Measurements from ENCODE around the gene NOVA2. TPM values are rescaled to one million over a fixed set of nuclear protein-coding genes. Genes with fewer than 3 reads are reported as not detected.

NOVA2 gene
- total RNA-seq, 1 donor from 2014 or later, result not detected

DNA sequence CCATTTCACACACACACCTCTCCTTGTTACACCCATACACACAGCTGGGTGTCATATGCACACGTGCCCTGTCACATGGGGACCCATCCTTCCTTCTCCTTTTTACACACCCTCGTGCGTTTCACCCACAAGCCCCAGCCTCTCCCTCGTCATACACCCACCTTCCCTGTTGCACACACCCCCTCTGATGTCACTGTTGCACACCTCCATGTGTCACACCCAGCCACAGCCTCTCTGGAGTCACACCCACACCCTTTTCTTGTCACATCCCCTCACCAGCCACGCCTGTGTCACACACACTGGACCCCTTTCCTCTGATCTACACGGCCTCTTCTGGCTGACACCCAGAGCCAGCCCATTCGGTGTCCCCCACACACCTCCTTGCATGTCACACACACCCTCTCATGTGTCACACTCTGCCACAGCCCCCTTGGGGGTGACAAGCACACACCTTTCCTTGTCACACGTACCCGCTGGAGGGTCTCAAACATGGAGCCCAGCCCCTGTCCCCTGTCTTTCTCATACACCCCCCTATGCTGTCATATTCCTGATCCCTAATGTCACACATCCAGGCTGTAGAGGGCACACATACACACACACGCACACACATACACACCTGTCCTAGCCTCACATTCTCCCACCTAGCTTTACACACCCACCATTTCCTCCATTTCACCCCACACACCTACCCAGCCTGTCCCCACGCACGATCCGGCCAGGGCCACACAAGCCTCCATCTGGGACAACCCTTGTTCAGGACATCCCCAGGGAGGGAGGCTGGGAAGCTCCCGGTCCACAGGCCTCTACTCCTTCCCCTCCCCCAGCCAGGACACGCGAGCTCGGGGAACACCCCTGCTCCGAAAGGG, 1.4 kb downstream of the NOVA2 start:
- TF ChIP-seq, protein P1, sequence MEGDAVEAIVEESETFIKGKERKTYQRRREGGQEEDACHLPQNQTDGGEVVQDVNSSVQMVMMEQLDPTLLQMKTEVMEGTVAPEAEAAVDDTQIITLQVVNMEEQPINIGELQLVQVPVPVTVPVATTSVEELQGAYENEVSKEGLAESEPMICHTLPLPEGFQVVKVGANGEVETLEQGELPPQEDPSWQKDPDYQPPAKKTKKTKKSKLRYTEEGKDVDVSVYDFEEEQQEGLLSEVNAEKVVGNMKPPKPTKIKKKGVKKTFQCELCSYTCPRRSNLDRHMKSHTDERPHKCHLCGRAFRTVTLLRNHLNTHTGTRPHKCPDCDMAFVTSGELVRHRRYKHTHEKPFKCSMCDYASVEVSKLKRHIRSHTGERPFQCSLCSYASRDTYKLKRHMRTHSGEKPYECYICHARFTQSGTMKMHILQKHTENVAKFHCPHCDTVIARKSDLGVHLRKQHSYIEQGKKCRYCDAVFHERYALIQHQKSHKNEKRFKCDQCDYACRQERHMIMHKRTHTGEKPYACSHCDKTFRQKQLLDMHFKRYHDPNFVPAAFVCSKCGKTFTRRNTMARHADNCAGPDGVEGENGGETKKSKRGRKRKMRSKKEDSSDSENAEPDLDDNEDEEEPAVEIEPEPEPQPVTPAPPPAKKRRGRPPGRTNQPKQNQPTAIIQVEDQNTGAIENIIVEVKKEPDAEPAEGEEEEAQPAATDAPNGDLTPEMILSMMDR (IDR thresholded peaks at IDR 0.05), result no peak
- CTCF ChIA-PET, result interaction anchor here (1.2 to 1.8 kb wide), 2 partner anchors 45 to 56 kb away, joined by 3 to 4 read pairs; no protein-coding TSS in a partner anchor
- Mint-ChIP-seq H3K36me3 (ENCODE audit: low read depth) (no peaks in the 10 kb centered on the region), H3K4me3 (peak overlapping the region; percentile 49), H3K27me3 (peaks cover 72% of the 10 kb centered on the region), H3K9me3 (no peaks in the 10 kb centered on the region), H3K27ac (peak overlapping the region; percentile 0), H3K4me1 (peaks cover 19% of the 10 kb centered on the region)
- DNase-seq (no peak), ATAC-seq (ENCODE audit: low read depth) (peak; percentile 55)
- intact Hi-C loops (cut with micrococcal nuclease), result no loop called here
- POLR2A ChIA-PET, result interaction anchor here (0.6 to 0.7 kb wide), 2 partner anchors 8 to 23 kb away, joined by 3 to 4 read pairs; partner anchors contain the start of gene CCDC61

DNA sequence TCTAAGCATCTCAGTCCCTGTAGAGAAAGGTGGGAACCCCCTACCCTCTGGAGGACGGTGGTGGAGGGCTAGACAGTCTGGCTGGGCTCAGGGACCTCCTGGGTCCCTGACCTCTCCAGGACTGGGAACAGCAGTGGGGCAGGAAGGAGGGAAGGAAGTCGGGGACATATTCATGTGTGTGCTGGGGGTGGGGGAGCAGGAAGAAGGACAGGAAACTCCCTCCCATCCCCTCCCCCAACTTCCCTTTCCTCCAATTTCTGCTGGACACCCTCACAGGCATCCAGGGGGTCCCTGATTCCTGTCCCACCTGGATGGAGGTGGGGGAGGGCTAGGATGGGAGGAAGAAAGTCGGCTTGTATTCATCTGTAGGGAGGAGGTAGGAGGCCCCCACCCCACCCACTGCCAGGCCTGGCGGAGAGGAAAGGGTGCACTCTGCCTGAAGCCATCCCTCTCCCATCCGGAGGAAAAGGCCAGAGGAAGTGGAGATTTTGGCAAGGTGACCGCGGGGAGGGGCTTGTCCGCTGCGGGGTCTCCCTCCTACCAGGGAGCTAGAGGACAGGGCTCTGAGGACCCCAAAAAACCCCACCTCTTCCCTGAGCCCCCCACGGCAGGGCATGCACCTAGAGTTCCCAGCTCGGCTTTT, 2.3 kb downstream of the NOVA2 start:
- H3K9me3 Mint-ChIP-seq, result no peaks in the 10 kb centered on the region
- ATAC-seq (ENCODE audit: low read depth), result no peak
- intact Hi-C loops (cut with micrococcal nuclease), result no loop called here
- no peaks in the 10 kb centered on the region for H3K36me3 Mint-ChIP-seq (ENCODE audit: low read depth)
- H3K27ac Mint-ChIP-seq, result no peak overlapping the region
- POLR2A ChIA-PET, result no interaction called here
- H3K4me3 Mint-ChIP-seq, result peak overlapping the region; percentile 44
- CTCF ChIA-PET, result interaction anchor here (1.8 kb wide), 1 partner anchor 57 kb away, joined by 4 read pairs; no protein-coding TSS in a partner anchor
- peaks cover 72% of the 10 kb centered on the region for H3K27me3 Mint-ChIP-seq
- TF ChIP-seq, protein P1 (IDR thresholded peaks at IDR 0.05), result no peak
- no peak for DNase-seq
- peaks cover 19% of the 10 kb centered on the region for H3K4me1 Mint-ChIP-seq

DNA sequence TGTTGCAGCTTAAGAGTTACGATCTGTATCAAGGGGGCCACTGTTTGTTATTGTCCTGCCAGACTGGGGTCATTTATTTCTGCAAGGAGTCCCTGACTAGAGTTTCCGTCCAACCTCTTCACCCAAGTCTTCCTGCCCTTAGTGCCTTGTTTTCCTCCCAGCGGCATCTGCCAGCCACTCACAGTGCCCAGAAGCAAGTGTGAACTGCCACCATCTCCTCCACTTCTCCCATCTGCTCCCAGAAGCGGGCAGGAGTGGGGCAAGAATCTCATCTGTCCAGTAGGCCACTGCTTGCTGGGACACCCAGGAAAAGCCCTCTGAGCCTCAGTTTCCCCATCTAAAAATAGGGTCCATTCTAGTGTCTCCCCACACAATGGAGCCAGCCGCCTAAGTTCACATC, 4.0 kb downstream of the NOVA2 start:
- no peak overlapping the region for H3K27ac Mint-ChIP-seq
- CTCF ChIA-PET, result no interaction called here
- H3K9me3 Mint-ChIP-seq, result no peaks in the 10 kb centered on the region
- DNase-seq, result no peak
- no peak overlapping the region for H3K4me3 Mint-ChIP-seq
- peaks cover 72% of the 10 kb centered on the region for H3K27me3 Mint-ChIP-seq
- no peak for ATAC-seq (ENCODE audit: low read depth)
- H3K4me1 Mint-ChIP-seq, result peaks cover 19% of the 10 kb centered on the region
- H3K36me3 Mint-ChIP-seq (ENCODE audit: low read depth), result no peaks in the 10 kb centered on the region
- intact Hi-C loops (cut with micrococcal nuclease), result no loop called here
- POLR2A ChIA-PET, result no interaction called here
- TF ChIP-seq, protein P1 (IDR thresholded peaks at IDR 0.05), result no peak

- Mint-ChIP-seq H3K9me3 (no peaks in the 10 kb centered on the region), H3K27me3 (peaks cover 70% of the 10 kb centered on the region), H3K4me3 (no peak overlapping the region), H3K4me1 (peaks cover 19% of the 10 kb centered on the region), H3K27ac (no peak overlapping the region), H3K36me3 (ENCODE audit: low read depth) (no peaks in the 10 kb centered on the region)
- DNase-seq (no peak), ATAC-seq (ENCODE audit: low read depth) (no peak)
- ChIA-PET CTCF (no interaction called here), POLR2A (no interaction called here)
- TF ChIP-seq, protein P1 (IDR thresholded peaks at IDR 0.05), result no peak
- intact Hi-C loops (cut with micrococcal nuclease), result no loop called here
Observed at GRCh38 chr19:45968626-45969025, 5.0 kb downstream of the NOVA2 start.

DNA sequence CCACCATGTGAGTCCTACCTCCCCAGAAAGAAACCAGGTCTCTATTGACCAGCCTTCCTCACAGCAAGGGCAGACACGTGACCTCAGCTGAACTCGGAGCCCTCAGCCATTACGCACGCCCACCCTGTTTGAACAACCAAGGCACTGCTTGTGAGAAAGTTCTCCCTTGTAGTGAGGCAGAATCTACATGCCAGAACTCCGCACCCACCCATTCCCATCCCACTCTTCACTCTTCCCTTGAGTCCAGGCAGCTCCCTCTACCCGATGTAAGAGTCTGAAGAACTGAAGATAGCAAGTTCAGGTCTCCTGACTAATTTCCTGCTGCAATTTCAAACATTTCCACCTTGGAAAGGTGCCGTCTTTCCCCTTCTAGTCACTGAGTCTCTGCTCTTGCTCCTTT, 6.4 kb downstream of the NOVA2 start:
- ChIA-PET POLR2A (no interaction called here), CTCF (no interaction called here)
- ATAC-seq (ENCODE audit: low read depth) (no peak), DNase-seq (no peak)
- TF ChIP-seq, protein P1 (IDR thresholded peaks at IDR 0.05), result no peak
- intact Hi-C loops (cut with micrococcal nuclease), result no loop called here
- H3K4me3 Mint-ChIP-seq, result no peak overlapping the region
- H3K36me3 Mint-ChIP-seq (ENCODE audit: low read depth), result no peaks in the 10 kb centered on the region
- H3K4me1 Mint-ChIP-seq, result peaks cover 14% of the 10 kb centered on the region
- no peaks in the 10 kb centered on the region for H3K9me3 Mint-ChIP-seq
- no peak overlapping the region for H3K27ac Mint-ChIP-seq
- H3K27me3 Mint-ChIP-seq, result peaks cover 67% of the 10 kb centered on the region
